SK-N-SH (cell line): ENCODE data around the gene EFCAB11. TPM values are rescaled to one million over a fixed set of nuclear protein-coding genes. Genes with fewer than 3 reads are reported as not detected.

ENCODE experiments used
- CTCF ChIA-PET: fragments of 300-600, 350-600 bp; formaldehyde crosslinking; extraction: SDS; loops from one replicate; lab custom pipeline; 2021; lab: Yijun Ruan, JAX
- POLR2A ChIA-PET: fragments of 350-600 bp; sonication (Branson Sonifier 250); formaldehyde crosslinking; extraction: SDS; loops from one replicate; lab custom pipeline; 2020; ENCODE audit warnings: antibody characterized with exemption, inconsistent platforms; lab: Yijun Ruan, JAX
- DNase-seq: peaks from one replicate; pipeline ENCODE4 v3.0.0; 2012
- H2AFZ ChIP-seq: fragments of 200-600 bp; sonication (generic); 2 replicates; pipeline ENCODE4 v1.8.1; 2016; ENCODE audit warnings: antibody characterized with exemption, mild to moderate bottlenecking, low read depth
- H3F3A ChIP-seq: fragments of 200-600 bp; sonication (generic); replicated peaks from 2 replicates; pipeline ENCODE3; 2016; ENCODE audit warnings: antibody characterized with exemption, mild to moderate bottlenecking; ENCODE audit not compliant: insufficient read depth
- H3K27ac ChIP-seq, 2 experiments: fragments of 200-500 bp in 1 of 2; fragments of 200-600 bp in 1 of 2; sonication (Bioruptor generic) in 1 of 2; sonication (generic), shearing (Covaris generic) in 1 of 2; 2 replicates each; pipeline versions ENCODE4 v1.5.1 to v1.6.1; 2014 to 2016; ENCODE audit warnings: low read depth in 2 of 2, inconsistent platforms in 1 of 2, low read length in 1 of 2, mild to moderate bottlenecking in 1 of 2, mixed read lengths in 1 of 2
- H3K27me3 ChIP-seq: fragments of 200-600 bp; sonication (generic), shearing (Covaris generic); 2 replicates; pipeline ENCODE4 v1.6.1; 2016; ENCODE audit warnings: mixed run types; ENCODE audit not compliant: insufficient read depth
- H3K36me3 ChIP-seq, 2 experiments: fragments of 200-500 bp in 1 of 2; fragments of 200-600 bp in 1 of 2; sonication (Bioruptor generic) in 1 of 2; sonication (generic) in 1 of 2; replicated peaks in 1 of 2; 2 replicates each; pipeline versions ENCODE3 to v1.5.1; 2014 to 2016; ENCODE audit warnings: low read length in 1 of 2, mild to moderate bottlenecking in 1 of 2; ENCODE audit not compliant: insufficient read depth in 2 of 2, control insufficient read depth in 1 of 2
- H3K4me1 ChIP-seq, 2 experiments: fragments of 200-500 bp in 1 of 2; fragments of 200-600 bp in 1 of 2; sonication (Bioruptor generic) in 1 of 2; sonication (generic), shearing (Covaris generic) in 1 of 2; 2 replicates each; pipeline versions ENCODE4 v1.5.1 to v1.6.1; 2014 to 2016; ENCODE audit warnings: low read depth in 1 of 2, low read length in 1 of 2, mixed run types in 1 of 2; ENCODE audit not compliant: insufficient read depth in 2 of 2, control insufficient read depth in 1 of 2
- H3K4me2 ChIP-seq: fragments of 200-600 bp; sonication (generic), shearing (Covaris generic); 2 replicates; pipeline ENCODE4 v1.6.1; 2017; ENCODE audit warnings: mixed run types
- H3K4me3 ChIP-seq, 2 experiments: fragments of 200-500 bp in 1 of 2; fragments of 200-600 bp in 1 of 2; sonication (Bioruptor generic) in 1 of 2; sonication (generic), shearing (Covaris generic) in 1 of 2; 2 replicates each; pipeline versions ENCODE4 v1.5.1 to v1.8.1; 2014 to 2016; ENCODE audit warnings: low read depth in 2 of 2, inconsistent platforms in 1 of 2, low read length in 1 of 2, mild to moderate bottlenecking in 1 of 2, mixed read lengths in 1 of 2, moderate library complexity in 1 of 2
- H3K79me2 ChIP-seq: fragments of 200-600 bp; sonication (generic); 2 replicates; pipeline ENCODE4 v1.8.1; 2017; ENCODE audit warnings: mild to moderate bottlenecking; ENCODE audit not compliant: insufficient read depth
- H3K9ac ChIP-seq: fragments of 200-600 bp; sonication (generic); 2 replicates; pipeline ENCODE4 v1.6.1; 2017; ENCODE audit warnings: mixed run types
- H3K9me2 ChIP-seq: fragments of 200-600 bp; sonication (generic); 2 replicates; pipeline ENCODE4 v1.6.1; 2017; ENCODE audit warnings: mixed run types
- H3K9me3 ChIP-seq: fragments of 200-600 bp; sonication (generic); 2 replicates; pipeline ENCODE4 v1.6.1; 2017; ENCODE audit warnings: mixed run types, mild to moderate bottlenecking, moderate library complexity
- H4K20me1 ChIP-seq: fragments of 200-600 bp; sonication (generic); 2 replicates; pipeline ENCODE4 v1.6.1; 2017; ENCODE audit warnings: mild to moderate bottlenecking, mixed run types; ENCODE audit not compliant: insufficient read depth
- EZH2phosphoT487 ChIP-seq: fragments of 200-600 bp; sonication (generic); IDR thresholded peaks from 2 replicates; pipeline ENCODE4 v1.6.1; 2017; ENCODE audit warnings: low read depth, mixed run types, mild to moderate bottlenecking, antibody characterized with exemption, moderate library complexity, borderline replicate concordance
- FOSL2 ChIP-seq: IDR thresholded peaks from 2 replicates; pipeline ENCODE4 v1.4.0; 2012; ENCODE audit warnings: low read depth, mild to moderate bottlenecking, moderate library complexity, borderline replicate concordance
- FOXM1 ChIP-seq: IDR thresholded peaks from 2 replicates; pipeline ENCODE4 v1.4.0; 2012; ENCODE audit warnings: low read depth, mild to moderate bottlenecking
- IRF3 ChIP-seq: fragments of 150-350 bp; IDR thresholded peaks from 2 replicates; pipeline ENCODE4 v1.6.1; 2016; ENCODE audit warnings: mild to moderate bottlenecking, low read depth, low read length
- JUND ChIP-seq: IDR thresholded peaks from 2 replicates; pipeline ENCODE4 v1.4.0; 2012
- NFIC ChIP-seq: IDR thresholded peaks from 2 replicates; pipeline ENCODE4 v1.4.0; 2012; ENCODE audit warnings: borderline replicate concordance
- NRF1 ChIP-seq: IDR thresholded peaks from 2 replicates; pipeline ENCODE4 v1.6.1; 2012; ENCODE audit warnings: low read depth, mild to moderate bottlenecking, low read length
- PBX3 ChIP-seq: IDR thresholded peaks from 2 replicates; pipeline ENCODE4; 2012
- POLR2AphosphoS5 ChIP-seq: IDR thresholded peaks from 2 replicates; pipeline ENCODE4 v1.6.1; 2012; ENCODE audit warnings: low read depth, low read length
- REST ChIP-seq: IDR thresholded peaks from 2 replicates; pipeline ENCODE4 v1.6.1; 2012; ENCODE audit warnings: mild to moderate bottlenecking, low read depth, low read length, moderate library complexity
- RFX5 ChIP-seq: IDR thresholded peaks from 2 replicates; pipeline ENCODE4 v1.6.1; 2012; ENCODE audit warnings: mild to moderate bottlenecking, improper control_type of control experiment, low read length
- SMC3 ChIP-seq: IDR thresholded peaks from 2 replicates; pipeline ENCODE4 v1.6.1; 2012; ENCODE audit warnings: low read depth, low read length, improper control_type of control experiment
- TCF12 ChIP-seq: IDR thresholded peaks from 2 replicates; pipeline ENCODE4 v1.4.0; 2012
- USF1 ChIP-seq: IDR thresholded peaks from 2 replicates; pipeline ENCODE4 v1.4.0; 2012; ENCODE audit warnings: low read depth, borderline replicate concordance
- YY1 ChIP-seq: IDR thresholded peaks from 2 replicates; pipeline ENCODE4 v1.4.0; 2012; ENCODE audit warnings: low read depth, mild to moderate bottlenecking
- WGBS: methylation state at CpG from one replicate; pipeline ENCODE4 v1.1.6; 2017; ENCODE audit warnings: low lambda C conversion rate; 5-methylcytosine and 5-hydroxymethylcytosine counted together
- polyA plus RNA-seq, 3 experiments: library from polyadenylated mRNA; depleted of rRNA; stranded (reverse); fragments of >200 nt; gene quantifications; 2 replicates each; pipeline ENCODE4 v1.2.3, GENCODE V29; 2012

Gene EFCAB11
- polyA plus RNA-seq, 1 of the 3 experiments (the other 2 are of a cell fraction): 3.9 TPM

DNA sequence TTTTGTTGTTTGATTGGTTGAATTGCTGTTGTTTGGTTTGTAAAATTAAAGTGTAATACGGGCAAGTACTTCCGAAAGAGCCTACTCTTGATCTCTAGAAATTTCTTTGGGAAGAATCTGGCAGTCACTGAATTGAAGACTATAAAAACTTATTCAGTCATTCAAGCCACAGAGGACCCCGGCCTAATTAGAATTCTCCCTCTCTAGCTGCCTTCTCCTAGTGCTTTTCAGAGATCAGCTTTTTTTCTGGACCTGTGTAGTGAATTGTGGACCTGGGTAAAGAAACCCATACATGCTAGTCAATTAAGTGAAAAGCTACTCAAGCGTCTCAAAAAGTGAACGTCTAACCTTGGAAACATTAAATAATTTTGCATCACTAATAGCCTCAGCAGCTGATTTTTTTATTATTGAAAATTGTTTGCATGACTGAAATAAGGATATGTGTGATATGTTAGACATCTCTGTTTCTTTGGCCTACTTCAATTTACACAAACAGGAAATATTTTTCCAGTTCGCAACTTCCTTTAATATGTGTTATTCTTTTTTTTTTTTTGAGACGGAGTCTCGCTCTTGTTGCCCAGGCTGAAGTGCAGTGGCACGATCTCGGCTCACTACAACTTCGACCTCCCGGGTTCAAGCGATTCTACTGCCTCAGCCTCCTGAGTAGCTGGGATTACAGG, 27.2 kb downstream of the EFCAB11 start:
- no peak overlapping the region for H2AFZ ChIP-seq
- peak overlapping the region in 1 of 2 experiments; percentile 44; a peak in 1 of 4 replicates for H3K27ac ChIP-seq
- WGBS: 96% methylated on average over 13 of the region's 13 CpGs

More for the DNA sequence above, 27.2 kb downstream of the EFCAB11 start:
- ChIA-PET POLR2A (no interaction called here), CTCF (no interaction called here)
- Histone ChIP-seq H3K79me2 (no peaks in the 10 kb centered on the region), H3K9me2 (no peaks in the 10 kb centered on the region), H3K4me2 (no peak overlapping the region), H4K20me1 (no peaks in the 10 kb centered on the region), H3K9me3 (no peaks in the 10 kb centered on the region), H3K4me1 (peaks cover 0 to 6% of the 10 kb centered on the region in 2 experiments; a peak in 2 of 4 replicates), H3K4me3 (no peak overlapping the region), H3F3A (peaks cover 14% of the 10 kb centered on the region), H3K9ac (no peak overlapping the region), H3K27me3 (no peaks in the 10 kb centered on the region), H3K36me3 (peaks cover 0 to 16% of the 10 kb centered on the region in 2 experiments)
- no peak for TF ChIP-seq REST
- no peak for TF ChIP-seq POLR2AphosphoS5
- TF ChIP-seq EZH2phosphoT487: no peak
- no peak for TF ChIP-seq TCF12
- no peak for TF ChIP-seq FOSL2
- TF ChIP-seq PBX3: no peak
- TF ChIP-seq IRF3: no peak
- no peak for TF ChIP-seq SMC3
- TF ChIP-seq USF1: no peak
- TF ChIP-seq NFIC: no peak
- TF ChIP-seq FOXM1: no peak
- no peak for TF ChIP-seq NRF1
- TF ChIP-seq JUND: no peak
- no peak for TF ChIP-seq YY1
- no peak for TF ChIP-seq RFX5
- DNase-seq: no peak
